Stimulated activated CD4-positive, alpha-beta T cell treated with anti-CD3 and anti-CD28 coated beads, Interleukin-15, amount 100 ng/mL, for 1 hour (primary cell): ENCODE measurements around the gene CH25H.
"Not testable (repeated sequence)": the region's sequence is repeated elsewhere in the genome, so short reads cannot be mapped to it uniquely, and the experiment has no call there.

ENCODE experiments used
- DNase-seq, 2 donors: peaks; one replicate each; pipeline ENCODE4 v3.0.0-alpha.2; 2020; ENCODE audit warnings: low read depth in 1 of 2, low spot score in 1 of 2

CH25H gene

GRCh38 chr10:89201345-89202032, 5.6 kb downstream of the CH25H start:
- DNase-seq: no peak

- no peak for DNase-seq
These were observed 9.6 kb downstream of the CH25H start for GRCh38 chr10:89197473-89197872.

- not testable (repeated sequence) for DNase-seq
These were observed 15.8 kb downstream of the CH25H start for GRCh38 chr10:89191301-89191700.

GRCh38 chr10:89189211-89189734, 17.8 kb downstream of the CH25H start:
- no peak for DNase-seq

GRCh38 chr10:89185658-89186057, 21.5 kb downstream of the CH25H start:
- DNase-seq: no peak

GRCh38 chr10:89184638-89185037, 22.5 kb downstream of the CH25H start:
- DNase-seq: no peak

GRCh38 chr10:89183571-89183970, 23.5 kb downstream of the CH25H start:
- DNase-seq: no peak

- no peak for DNase-seq
These were observed 24.2 kb downstream of the CH25H start for GRCh38 chr10:89182894-89183293.

GRCh38 chr10:89175816-89176215, 31.3 kb downstream of the CH25H start:
- DNase-seq: no peak

- DNase-seq: no peak
These were observed 34.0 kb downstream of the CH25H start for GRCh38 chr10:89173075-89173474.

GRCh38 chr10:89171996-89172395, 35.1 kb downstream of the CH25H start:
- no peak for DNase-seq

GRCh38 chr10:89171263-89171872, 35.7 kb downstream of the CH25H start:
- no peak for DNase-seq

- DNase-seq: not testable (repeated sequence)
These were observed 38.7 kb downstream of the CH25H start for GRCh38 chr10:89168354-89168900.

GRCh38 chr10:89167915-89168314, 39.2 kb downstream of the CH25H start:
- no peak for DNase-seq

GRCh38 chr10:89165923-89166322, 41.2 kb downstream of the CH25H start:
- DNase-seq: no peak

GRCh38 chr10:89164920-89165319, 42.2 kb downstream of the CH25H start:
- DNase-seq: no peak

GRCh38 chr10:89164080-89164479, 43.0 kb downstream of the CH25H start:
- DNase-seq: no peak

GRCh38 chr10:89163265-89163995, 43.7 kb downstream of the CH25H start:
- peak; percentile 2 to 4 for DNase-seq

- no peak for DNase-seq
These were observed 44.5 kb downstream of the CH25H start for GRCh38 chr10:89162596-89162995.

GRCh38 chr10:89160339-89160738, 46.8 kb downstream of the CH25H start:
- no peak for DNase-seq

- no peak for DNase-seq
These were observed 47.4 kb downstream of the CH25H start for GRCh38 chr10:89159761-89160160.

GRCh38 chr10:89159316-89159715, 47.8 kb downstream of the CH25H start:
- no peak for DNase-seq
